Tibial nerve (tissue), 4 donors: Measurements from ENCODE around the gene ADAMTS3. TPM values are rescaled to one million over a fixed set of nuclear protein-coding genes. Genes with fewer than 3 reads are reported as not detected.

Source experiments
- DNase-seq, 2 donors: peaks; one replicate each; pipeline ENCODE4 v3.0.0-alpha.2; 2019; ENCODE audit warnings: low spot score in 2 of 2
- H3K27ac ChIP-seq, 4 donors: fragments of 200-600 bp; sonication (generic) in 3 of 4; one replicate each; pipeline ENCODE4 v1.5.1; 2017 to 2019; ENCODE audit warnings: mild to moderate bottlenecking in 1 of 4
- H3K27me3 ChIP-seq, 2 donors: fragments of 200-600 bp; sonication (generic) in 1 of 2; one replicate each; pipeline versions ENCODE4 v1.5.1 to v1.6.0; 2017 to 2019
- H3K36me3 ChIP-seq, 3 donors: fragments of 200-600 bp; sonication (generic); one replicate each; pipeline ENCODE4 v1.5.1; 2018 to 2019
- H3K4me1 ChIP-seq, 4 donors: fragments of 200-600 bp; sonication (generic) in 3 of 4; one replicate each; pipeline ENCODE4 v1.5.1; 2017 to 2019
- H3K4me3 ChIP-seq, 4 donors: fragments of 200-600 bp; sonication (generic) in 3 of 4; one replicate each; pipeline ENCODE4 v1.5.1; 2017 to 2019; ENCODE audit warnings: mild to moderate bottlenecking in 1 of 4, moderate library complexity in 1 of 4
- H3K9me3 ChIP-seq, 4 donors: fragments of 200-600 bp; sonication (generic) in 3 of 4; one replicate each; pipeline ENCODE4 v1.5.1; 2017 to 2019
- EP300 ChIP-seq, 2 donors: sonication (generic); formaldehyde crosslinking; IDR thresholded peaks; one replicate each; pipeline ENCODE4 v1.6.1; 2017; ENCODE audit warnings: antibody characterized with exemption in 2 of 2, mild to moderate bottlenecking in 1 of 2
- POLR2A ChIP-seq, 2 donors: fragments of 450-650 bp; IDR thresholded peaks; one replicate each; pipeline ENCODE4 v1.6.1; 2017; ENCODE audit warnings: antibody characterized with exemption in 2 of 2, mild to moderate bottlenecking in 2 of 2, moderate library complexity in 2 of 2
- WGBS, 2 donors: methylation state at CpG; one replicate each; pipeline ENCODE4 v1.1.5; 2018; 5-methylcytosine and 5-hydroxymethylcytosine counted together
- total RNA-seq, 4 donors: library from RNA; depleted of rRNA; stranded (reverse); fragments of >200 nt; gene quantifications; one replicate each; pipeline ENCODE4 v1.1.0, GENCODE V29; 2016
- TF ChIP-seq, protein P1 (sequence below), 5 experiments: fragments of 200-600 bp in 3 of 5; fragments of 450-650 bp in 2 of 5; sonication (generic) in 3 of 5; IDR thresholded peaks; one replicate each; pipeline ENCODE4 v1.5.1; 2016 to 2019; ENCODE audit warnings: antibody characterized with exemption in 5 of 5, mild to moderate bottlenecking in 3 of 5, moderate library complexity in 2 of 5

ADAMTS3 gene
- total RNA-seq, 4 donors from 2014 or later: 1.7 to 4.3 (median 2.4) TPM

DNA sequence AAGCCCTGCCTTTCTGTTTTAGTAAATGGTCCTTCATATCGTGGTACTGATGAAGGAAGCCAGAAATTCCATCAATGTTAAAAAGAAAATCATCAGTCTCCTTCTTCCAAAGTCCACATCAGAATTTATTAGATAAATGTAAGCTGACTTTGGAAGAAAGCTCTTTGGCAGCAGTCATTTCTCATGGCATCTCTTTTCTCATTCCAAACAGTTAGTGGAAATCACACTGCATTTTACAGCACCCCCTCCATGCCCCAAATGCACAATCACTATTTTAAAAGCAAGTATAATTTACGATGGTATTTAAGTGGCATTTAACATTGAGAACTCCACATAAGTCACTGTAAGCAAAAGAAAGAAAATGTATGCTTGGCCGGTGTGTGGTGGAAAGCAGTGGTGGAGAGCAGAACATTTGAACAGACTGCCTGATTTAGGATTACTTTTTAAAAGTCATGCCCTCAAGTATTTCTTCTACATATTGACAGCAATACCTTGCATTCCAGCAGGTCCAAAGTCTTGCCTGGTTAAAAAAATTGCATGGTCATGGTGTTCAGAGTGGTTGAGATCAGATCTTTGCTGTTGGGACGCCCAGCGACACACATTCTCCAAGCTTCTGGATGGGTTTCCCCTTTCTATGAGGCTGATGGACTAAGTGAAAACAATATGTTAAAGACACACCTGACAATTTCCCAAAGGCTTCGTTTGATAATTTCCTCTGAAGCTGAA, 248.6 kb downstream of the ADAMTS3 start:
- no peaks in the 10 kb centered on the region for H3K27me3 ChIP-seq
- H3K4me1 ChIP-seq: peaks cover 0 to 17% (median 0%) of the 10 kb centered on the region in 4 donors
- TF ChIP-seq POLR2A (IDR thresholded peaks at IDR 0.05): no peak
- no peaks in the 10 kb centered on the region for H3K36me3 ChIP-seq
- no peaks in the 10 kb centered on the region for H3K9me3 ChIP-seq
- H3K27ac ChIP-seq: no peak overlapping the region
- 74 to 75% methylated on average over 6 of the region's 6 CpGs for WGBS, 2 donors
- H3K4me3 ChIP-seq: no peak overlapping the region
- no peak for DNase-seq

DNA sequence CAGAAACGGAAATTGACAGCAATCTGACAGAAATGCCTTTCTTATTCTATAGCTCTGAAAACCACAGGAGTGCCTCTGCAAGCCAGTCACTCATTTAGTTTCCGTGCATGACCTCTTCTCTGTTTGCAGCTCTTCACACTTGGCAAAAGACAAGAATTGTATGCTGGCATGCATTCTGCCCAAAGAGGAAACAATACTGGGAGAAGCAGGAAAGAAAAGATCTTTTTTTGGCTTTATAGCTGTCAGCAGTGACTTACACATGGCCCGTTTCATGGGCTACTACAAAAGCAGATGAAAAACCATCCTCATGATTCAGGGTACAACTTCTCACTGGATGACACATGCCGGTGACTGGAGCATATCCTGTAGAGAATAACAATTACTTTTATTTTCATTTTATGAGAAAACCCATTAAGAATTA, 249.4 kb downstream of the ADAMTS3 start:
- no peaks in the 10 kb centered on the region for H3K27me3 ChIP-seq
- no peak overlapping the region for H3K27ac ChIP-seq
- no peak for DNase-seq
- 21 to 32% methylated on average over 4 of the region's 4 CpGs for WGBS, 2 donors
- H3K9me3 ChIP-seq: no peaks in the 10 kb centered on the region
- H3K4me3 ChIP-seq: no peak overlapping the region
- peaks cover 0 to 24% (median 0%) of the 10 kb centered on the region in 4 donors for H3K4me1 ChIP-seq
- no peaks in the 10 kb centered on the region for H3K36me3 ChIP-seq
- no peak for TF ChIP-seq EP300 (IDR thresholded peaks at IDR 0.05)

DNA sequence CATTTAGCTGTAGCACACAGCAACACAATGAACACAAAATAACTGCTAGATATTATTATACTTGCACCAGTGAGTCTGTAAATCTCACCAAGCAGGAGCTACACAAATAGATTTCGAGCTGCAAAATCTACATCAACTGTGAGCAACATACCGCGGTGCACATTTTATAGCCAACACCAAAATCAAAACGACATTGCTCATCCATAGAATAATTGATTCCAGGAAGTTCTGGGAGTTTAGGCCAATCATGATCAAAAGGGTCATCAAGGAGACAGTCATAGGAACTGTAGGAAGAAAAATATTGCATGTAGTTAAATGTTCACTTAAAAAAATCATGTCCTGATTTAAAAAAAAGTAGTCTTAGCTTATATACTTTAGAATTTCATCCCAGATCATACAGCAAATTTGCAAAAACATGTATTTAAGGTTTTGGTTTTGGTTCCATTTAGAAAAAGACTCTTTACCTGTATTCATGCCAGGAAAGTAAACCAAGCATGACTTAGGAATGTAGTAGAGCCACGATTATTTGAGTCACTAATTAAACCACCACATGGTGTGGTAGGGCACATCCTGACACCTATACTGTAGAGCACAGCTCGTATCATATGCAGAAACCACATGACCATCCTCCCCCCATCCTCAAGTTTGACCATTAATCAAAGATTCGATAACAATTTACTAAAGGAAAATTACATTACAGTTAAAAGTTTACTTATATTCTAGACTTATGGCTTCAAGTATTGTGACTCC, 250.4 kb downstream of the ADAMTS3 start:
- 82 to 86% methylated on average over 7 of the region's 7 CpGs for WGBS, 2 donors
- H3K4me1 ChIP-seq: peaks cover 0 to 34% (median 0%) of the 10 kb centered on the region in 4 donors
- no peak for DNase-seq

DNA sequence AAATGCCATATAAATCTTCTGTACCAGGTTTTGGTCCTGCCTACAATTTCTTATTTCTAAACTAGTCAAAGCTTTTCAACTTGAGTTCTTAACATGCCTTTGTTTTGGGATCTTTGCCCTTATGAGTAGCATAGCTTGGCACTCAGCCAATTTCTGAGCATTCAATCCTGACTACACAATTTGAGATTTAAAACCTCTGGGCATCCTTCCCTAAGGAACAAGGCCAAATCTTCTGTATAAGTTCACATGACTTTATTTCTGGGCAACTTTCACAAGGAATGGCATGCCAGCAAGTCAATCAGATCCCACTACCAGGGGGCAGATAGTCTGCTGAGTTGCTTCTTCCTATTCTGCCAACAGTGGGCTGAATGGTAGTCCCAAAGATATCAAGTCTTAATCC, 254.2 kb downstream of the ADAMTS3 start:
- no peaks in the 10 kb centered on the region for H3K27me3 ChIP-seq
- no peaks in the 10 kb centered on the region for H3K36me3 ChIP-seq
- peak overlapping the region in 1 of 4 donors; percentile 11 for H3K27ac ChIP-seq
- H3K4me1 ChIP-seq: peaks cover 0 to 52% (median 0%) of the 10 kb centered on the region in 4 donors
- TF ChIP-seq EP300 (IDR thresholded peaks at IDR 0.05): no peak
- TF ChIP-seq, protein P1, sequence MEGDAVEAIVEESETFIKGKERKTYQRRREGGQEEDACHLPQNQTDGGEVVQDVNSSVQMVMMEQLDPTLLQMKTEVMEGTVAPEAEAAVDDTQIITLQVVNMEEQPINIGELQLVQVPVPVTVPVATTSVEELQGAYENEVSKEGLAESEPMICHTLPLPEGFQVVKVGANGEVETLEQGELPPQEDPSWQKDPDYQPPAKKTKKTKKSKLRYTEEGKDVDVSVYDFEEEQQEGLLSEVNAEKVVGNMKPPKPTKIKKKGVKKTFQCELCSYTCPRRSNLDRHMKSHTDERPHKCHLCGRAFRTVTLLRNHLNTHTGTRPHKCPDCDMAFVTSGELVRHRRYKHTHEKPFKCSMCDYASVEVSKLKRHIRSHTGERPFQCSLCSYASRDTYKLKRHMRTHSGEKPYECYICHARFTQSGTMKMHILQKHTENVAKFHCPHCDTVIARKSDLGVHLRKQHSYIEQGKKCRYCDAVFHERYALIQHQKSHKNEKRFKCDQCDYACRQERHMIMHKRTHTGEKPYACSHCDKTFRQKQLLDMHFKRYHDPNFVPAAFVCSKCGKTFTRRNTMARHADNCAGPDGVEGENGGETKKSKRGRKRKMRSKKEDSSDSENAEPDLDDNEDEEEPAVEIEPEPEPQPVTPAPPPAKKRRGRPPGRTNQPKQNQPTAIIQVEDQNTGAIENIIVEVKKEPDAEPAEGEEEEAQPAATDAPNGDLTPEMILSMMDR (IDR thresholded peaks at IDR 0.05): no peak
- TF ChIP-seq POLR2A (IDR thresholded peaks at IDR 0.05): no peak
- peak in 1 of 2 donors; percentile 19 for DNase-seq
- no peaks in the 10 kb centered on the region for H3K9me3 ChIP-seq
- H3K4me3 ChIP-seq: no peak overlapping the region

More for the DNA sequence above, 250.4 kb downstream of the ADAMTS3 start:
- Histone ChIP-seq H3K27me3 (no peaks in the 10 kb centered on the region), H3K36me3 (no peaks in the 10 kb centered on the region), H3K9me3 (no peaks in the 10 kb centered on the region), H3K4me3 (no peak overlapping the region), H3K27ac (no peak overlapping the region)
- TF ChIP-seq EP300 (IDR thresholded peaks at IDR 0.05) (no peak), POLR2A (IDR thresholded peaks at IDR 0.05) (no peak)
- TF ChIP-seq, protein P1 (IDR thresholded peaks at IDR 0.05): no peak

DNA sequence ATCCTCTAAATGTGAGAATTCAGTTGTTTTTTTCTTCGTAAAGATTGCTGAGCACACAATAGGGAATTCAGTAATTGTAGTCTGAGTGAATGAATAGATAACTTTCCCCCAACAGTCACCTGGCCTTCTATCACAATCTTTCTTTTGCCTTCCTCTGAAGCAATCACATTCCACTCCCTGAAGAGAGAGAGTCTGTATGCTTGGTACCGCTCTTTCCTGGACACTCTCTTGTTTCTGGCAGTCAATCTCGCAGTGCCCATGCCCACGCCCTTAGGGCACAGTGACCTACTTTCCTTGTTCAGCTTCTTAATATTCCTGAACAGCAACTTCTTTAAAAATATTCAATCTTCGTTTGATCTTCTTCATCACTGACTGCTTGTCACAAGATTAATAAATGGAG, 255.9 kb downstream of the ADAMTS3 start:
- Histone ChIP-seq H3K4me1 (peaks cover 0 to 47% (median 0%) of the 10 kb centered on the region in 4 donors), H3K27ac (peak overlapping the region in 1 of 4 donors; percentile 76), H3K9me3 (no peaks in the 10 kb centered on the region), H3K27me3 (no peaks in the 10 kb centered on the region), H3K4me3 (no peak overlapping the region), H3K36me3 (no peaks in the 10 kb centered on the region)
- 31 to 36% methylated on average over 5 of the region's 5 CpGs for WGBS, 2 donors
- TF ChIP-seq, protein P1 (IDR thresholded peaks at IDR 0.05): no peak
- no peak for TF ChIP-seq EP300 (IDR thresholded peaks at IDR 0.05)
- TF ChIP-seq POLR2A (IDR thresholded peaks at IDR 0.05): no peak
- no peak for DNase-seq
